Measurements from ENCODE around the gene MMS22L. TPM values are rescaled to one million over a fixed set of nuclear protein-coding genes. Genes with fewer than 3 reads are reported as not detected.

The MMS22L gene
- polyA plus RNA-seq, 1 donor from 2014 or later, result 8.3 TPM

- H3K27me3 ChIP-seq (ENCODE audit: insufficient read depth, low read depth, low read length), result no peaks in the 10 kb centered on the region
- no peak overlapping the region for H3K4me3 ChIP-seq (ENCODE audit: low read length)
- H3K27ac ChIP-seq (ENCODE audit: low read length), result no peak overlapping the region
- H3K4me2 ChIP-seq (ENCODE audit: low read length), result no peak overlapping the region
- H2AFZ ChIP-seq (ENCODE audit: low read depth, low read length), result no peak overlapping the region
- H3K9me2 ChIP-seq (ENCODE audit: insufficient read depth, low read length), result no peaks in the 10 kb centered on the region
- H3K79me2 ChIP-seq (replicated peaks; ENCODE audit: insufficient read depth, low read length), result no peaks in the 10 kb centered on the region
- H3K9ac ChIP-seq (ENCODE audit: low read length), result no peak overlapping the region
- no peaks in the 10 kb centered on the region for H3K36me3 ChIP-seq (ENCODE audit: insufficient read depth, low read length)
- TF ChIP-seq POLR2AphosphoS5 (IDR thresholded peaks at IDR 0.05) (no peak), CTCF (IDR thresholded peaks at IDR 0.05; ENCODE audit: poor library complexity, severe bottlenecking) (no peak), TAF1 (IDR thresholded peaks at IDR 0.05; ENCODE audit: low read depth) (no peak), REST (IDR thresholded peaks at IDR 0.05; ENCODE audit: borderline replicate concordance) (no peak), RAD21 (conservative IDR thresholded peaks at IDR 0.05) (no peak), SMC3 (conservative IDR thresholded peaks at IDR 0.05; ENCODE audit: poor library complexity) (no peak), EZH2 (IDR thresholded peaks at IDR 0.05; ENCODE audit: borderline replicate concordance, insufficient read depth, low read length, poor library complexity, severe bottlenecking) (no peak), EP300 (conservative IDR thresholded peaks at IDR 0.05; ENCODE audit: poor library complexity, severe bottlenecking) (no peak)
- H3K9me3 ChIP-seq (ENCODE audit: low read length), result no peaks in the 10 kb centered on the region
- no peaks in the 10 kb centered on the region for H3F3A ChIP-seq (ENCODE audit: insufficient read depth, low read length, poor library complexity, severe bottlenecking)
- no peaks in the 10 kb centered on the region for H4K20me1 ChIP-seq (ENCODE audit: insufficient read depth)
Observed at GRCh38 chr6:97110149-97110548, 172.9 kb downstream of the MMS22L start.

GRCh38 chr6:97109444-97109843 is 173.6 kb downstream of the MMS22L start:
- H3K4me3 ChIP-seq (ENCODE audit: low read length), result no peak overlapping the region
- no peak overlapping the region for H3K9ac ChIP-seq (ENCODE audit: low read length)
- no peaks in the 10 kb centered on the region for H3F3A ChIP-seq (ENCODE audit: insufficient read depth, low read length, poor library complexity, severe bottlenecking)
- H2AFZ ChIP-seq (ENCODE audit: low read depth, low read length), result no peak overlapping the region
- no peak overlapping the region for H3K4me2 ChIP-seq (ENCODE audit: low read length)
- no peaks in the 10 kb centered on the region for H3K9me3 ChIP-seq (ENCODE audit: low read length)
- no peaks in the 10 kb centered on the region for H3K36me3 ChIP-seq (ENCODE audit: insufficient read depth, low read length)
- H3K79me2 ChIP-seq (replicated peaks; ENCODE audit: insufficient read depth, low read length), result no peaks in the 10 kb centered on the region
- no peaks in the 10 kb centered on the region for H3K9me2 ChIP-seq (ENCODE audit: insufficient read depth, low read length)
- H3K27me3 ChIP-seq (ENCODE audit: insufficient read depth, low read depth, low read length), result no peaks in the 10 kb centered on the region
- no peak overlapping the region for H3K27ac ChIP-seq (ENCODE audit: low read length)
- TF ChIP-seq SMC3 (conservative IDR thresholded peaks at IDR 0.05; ENCODE audit: poor library complexity) (no peak), EP300 (conservative IDR thresholded peaks at IDR 0.05; ENCODE audit: poor library complexity, severe bottlenecking) (no peak), CTCF (IDR thresholded peaks at IDR 0.05; ENCODE audit: poor library complexity, severe bottlenecking) (no peak), EZH2 (IDR thresholded peaks at IDR 0.05; ENCODE audit: borderline replicate concordance, insufficient read depth, low read length, poor library complexity, severe bottlenecking) (no peak), MXI1 (conservative IDR thresholded peaks at IDR 0.05; ENCODE audit: poor library complexity, severe bottlenecking) (no peak), REST (IDR thresholded peaks at IDR 0.05; ENCODE audit: borderline replicate concordance) (no peak), RAD21 (conservative IDR thresholded peaks at IDR 0.05) (no peak), POLR2AphosphoS5 (IDR thresholded peaks at IDR 0.05) (no peak), TAF1 (IDR thresholded peaks at IDR 0.05; ENCODE audit: low read depth) (no peak)
- no peaks in the 10 kb centered on the region for H4K20me1 ChIP-seq (ENCODE audit: insufficient read depth)

All from neural cell (in vitro differentiated cells).